Gastrocnemius medialis (tissue), 4 donors: ENCODE measurements around the gene P2RY10.

Experiments used
- CTCF ChIP-seq, 5 experiments: fragments of 450-650 bp in 3 of 5; fragments of 200-600 bp in 2 of 5; sonication (generic) in 2 of 5; IDR thresholded peaks in 4 of 5; conservative IDR thresholded peaks in 1 of 5; 1 replicate in 4 of 5; 2 replicates in 1 of 5; pipeline ENCODE4 v1.5.1; 2016 to 2019; ENCODE audit warnings: antibody characterized with exemption in 5 of 5, mild to moderate bottlenecking in 3 of 5, moderate library complexity in 3 of 5
- POLR2A ChIP-seq, 2 donors: fragments of 450-650 bp; IDR thresholded peaks; one replicate each; pipeline ENCODE4 v1.6.1; 2017; ENCODE audit warnings: antibody characterized with exemption in 2 of 2, mild to moderate bottlenecking in 2 of 2, moderate library complexity in 2 of 2

GRCh38 chrX:78957768-78958130 is 12.6 kb downstream of the P2RY10 start:
- no peak for TF ChIP-seq CTCF (IDR thresholded peaks at IDR 0.05 in 4 of 5, conservative IDR thresholded peaks at IDR 0.05 in 1 of 5)
- TF ChIP-seq POLR2A (IDR thresholded peaks at IDR 0.05): no peak
